GM18505 (cell line): Measurements from ENCODE around the gene DNER.
"Not testable (repeated sequence)": the region's sequence is repeated elsewhere in the genome, so short reads cannot be mapped to it uniquely, and the experiment has no call there.

Experiments used
- ATAC-seq: cut with Tn5 transposase; IDR thresholded peaks from one replicate; pipeline ENCODE4 v1.9.1; 2021; ENCODE audit not compliant: unreplicated experiment
- POLR2A ChIP-seq: IDR thresholded peaks from 4 replicates; pipeline ENCODE4 v1.6.1; 2011; ENCODE audit warnings: borderline replicate concordance; ENCODE audit not compliant: insufficient read depth, insufficient read length; ENCODE audit errors: extremely low read depth

DNER gene

GRCh38 chr2:229640636-229641035, 73.7 kb downstream of the DNER start:
- no peak for ATAC-seq
- TF ChIP-seq POLR2A, result no peak

- no peak for TF ChIP-seq POLR2A
- no peak for ATAC-seq
Observed at GRCh38 chr2:229636571-229636970, 77.8 kb downstream of the DNER start.

GRCh38 chr2:229635371-229635680, 79.0 kb downstream of the DNER start:
- ATAC-seq, result no peak
- TF ChIP-seq POLR2A, result no peak

GRCh38 chr2:229634601-229635370, 79.6 kb downstream of the DNER start:
- no peak for TF ChIP-seq POLR2A
- no peak for ATAC-seq

GRCh38 chr2:229633556-229633955, 80.8 kb downstream of the DNER start:
- ATAC-seq, result no peak
- TF ChIP-seq POLR2A, result no peak

- no peak for TF ChIP-seq POLR2A
- no peak for ATAC-seq
Observed at GRCh38 chr2:229629039-229629438, 85.3 kb downstream of the DNER start.

GRCh38 chr2:229627728-229628127, 86.6 kb downstream of the DNER start:
- no peak for ATAC-seq
- TF ChIP-seq POLR2A, result no peak

- no peak for ATAC-seq
- no peak for TF ChIP-seq POLR2A
Observed at GRCh38 chr2:229622495-229623355, 91.6 kb downstream of the DNER start.

- ATAC-seq, result no peak
- no peak for TF ChIP-seq POLR2A
Observed at GRCh38 chr2:229620759-229621158, 93.6 kb downstream of the DNER start.

GRCh38 chr2:229620289-229620688, 94.1 kb downstream of the DNER start:
- no peak for ATAC-seq
- no peak for TF ChIP-seq POLR2A

GRCh38 chr2:229616433-229616832, 97.9 kb downstream of the DNER start:
- ATAC-seq, result no peak
- no peak for TF ChIP-seq POLR2A

- ATAC-seq, result not testable (repeated sequence)
Observed at GRCh38 chr2:229614021-229614420, 100.3 kb downstream of the DNER start.

- no peak for TF ChIP-seq POLR2A
- no peak for ATAC-seq
Observed at GRCh38 chr2:229612384-229612971, 101.9 kb downstream of the DNER start.

GRCh38 chr2:229611360-229611759, 103.0 kb downstream of the DNER start:
- ATAC-seq, result no peak
- no peak for TF ChIP-seq POLR2A
